ENCODE results near the gene NPBWR2.

Gene NPBWR2, protein sequence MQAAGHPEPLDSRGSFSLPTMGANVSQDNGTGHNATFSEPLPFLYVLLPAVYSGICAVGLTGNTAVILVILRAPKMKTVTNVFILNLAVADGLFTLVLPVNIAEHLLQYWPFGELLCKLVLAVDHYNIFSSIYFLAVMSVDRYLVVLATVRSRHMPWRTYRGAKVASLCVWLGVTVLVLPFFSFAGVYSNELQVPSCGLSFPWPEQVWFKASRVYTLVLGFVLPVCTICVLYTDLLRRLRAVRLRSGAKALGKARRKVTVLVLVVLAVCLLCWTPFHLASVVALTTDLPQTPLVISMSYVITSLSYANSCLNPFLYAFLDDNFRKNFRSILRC

DNA sequence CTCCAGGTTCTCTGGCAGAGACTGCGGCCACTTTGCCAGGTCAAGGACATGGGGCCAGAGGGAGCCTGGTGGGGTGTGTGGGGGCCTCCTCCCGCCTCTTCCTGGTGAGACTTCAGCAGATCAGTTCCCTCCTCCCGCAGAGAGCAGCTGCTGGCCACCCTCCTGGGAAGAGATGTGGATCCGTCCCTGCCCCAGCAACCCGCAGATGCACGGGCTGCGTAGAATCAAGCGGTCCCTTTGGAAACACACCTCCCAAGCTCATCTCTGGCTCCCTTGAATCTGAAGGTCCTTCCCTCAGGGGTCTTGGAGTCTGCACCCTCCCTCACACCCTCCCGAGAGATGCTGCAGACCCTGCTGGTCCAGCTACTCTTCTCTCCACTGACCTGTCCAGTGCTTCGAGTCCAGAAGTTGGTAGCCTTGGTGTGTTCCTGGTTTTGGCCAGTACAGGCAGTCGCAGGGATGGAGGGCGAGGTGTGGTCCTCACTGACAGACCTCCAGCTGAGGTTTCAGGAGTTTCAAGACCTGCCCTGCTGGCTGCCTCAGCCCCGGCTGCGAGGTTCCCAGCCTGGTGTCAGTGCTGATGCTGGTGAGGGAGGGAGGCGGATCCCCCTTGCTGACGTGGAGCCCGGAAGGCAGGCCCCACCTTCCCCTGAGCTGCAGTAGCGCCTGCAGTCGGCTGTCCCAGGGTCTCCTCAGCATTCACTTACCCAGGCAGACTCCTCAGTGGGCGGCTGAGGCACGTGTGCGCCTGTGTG is at the start of gene NPBWR2:
NPBWR2 (minus strand) TSS at position 585 of the 755 bp plus-strand sequence. CDS start 734 bp downstream, outside the sequence.
- DNase-seq (ENCODE audit: low read depth in 2 of 2, low spot score in 1 of 2): no peak

DNA sequence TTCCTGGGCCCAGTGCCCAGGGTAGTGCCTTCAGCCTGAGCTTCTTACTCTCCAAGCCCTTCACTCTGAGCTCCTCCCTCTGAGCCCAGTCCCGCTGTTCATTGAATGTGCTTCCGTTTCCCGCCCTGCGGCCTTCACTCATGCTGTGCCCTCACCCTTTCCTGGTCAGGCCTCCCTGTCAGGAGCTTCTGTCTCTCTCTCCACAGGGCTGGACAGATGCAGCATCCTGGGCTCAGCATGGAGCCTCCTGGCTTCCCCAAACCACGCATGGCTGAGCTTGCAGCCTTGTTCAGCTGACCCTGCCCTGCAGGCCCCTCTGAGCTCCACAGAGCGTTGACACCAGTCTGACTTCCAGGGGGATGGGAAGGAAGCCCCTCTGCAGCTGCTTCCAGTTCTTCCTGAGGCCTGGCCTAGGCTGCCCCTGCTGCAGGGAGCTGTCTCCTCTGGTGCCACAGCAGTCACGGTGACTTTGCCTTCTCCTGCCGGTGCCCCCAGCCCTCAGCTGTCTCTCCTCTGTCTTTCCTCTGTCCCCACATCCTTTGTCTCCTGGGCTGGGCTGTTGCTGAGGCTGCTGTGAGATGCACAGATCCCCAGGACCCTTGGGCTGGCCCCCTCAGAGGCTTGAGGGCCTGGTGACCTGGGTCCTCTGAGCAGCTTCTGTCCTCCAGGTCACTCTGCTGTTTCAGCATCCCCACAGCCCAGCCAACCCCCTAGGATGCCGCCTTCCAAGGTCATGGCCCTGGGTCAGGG is 48.9 kb upstream of the NPBWR2 start:
- no peak for DNase-seq (ENCODE audit: low read depth in 2 of 2, low spot score in 1 of 2)

DNA sequence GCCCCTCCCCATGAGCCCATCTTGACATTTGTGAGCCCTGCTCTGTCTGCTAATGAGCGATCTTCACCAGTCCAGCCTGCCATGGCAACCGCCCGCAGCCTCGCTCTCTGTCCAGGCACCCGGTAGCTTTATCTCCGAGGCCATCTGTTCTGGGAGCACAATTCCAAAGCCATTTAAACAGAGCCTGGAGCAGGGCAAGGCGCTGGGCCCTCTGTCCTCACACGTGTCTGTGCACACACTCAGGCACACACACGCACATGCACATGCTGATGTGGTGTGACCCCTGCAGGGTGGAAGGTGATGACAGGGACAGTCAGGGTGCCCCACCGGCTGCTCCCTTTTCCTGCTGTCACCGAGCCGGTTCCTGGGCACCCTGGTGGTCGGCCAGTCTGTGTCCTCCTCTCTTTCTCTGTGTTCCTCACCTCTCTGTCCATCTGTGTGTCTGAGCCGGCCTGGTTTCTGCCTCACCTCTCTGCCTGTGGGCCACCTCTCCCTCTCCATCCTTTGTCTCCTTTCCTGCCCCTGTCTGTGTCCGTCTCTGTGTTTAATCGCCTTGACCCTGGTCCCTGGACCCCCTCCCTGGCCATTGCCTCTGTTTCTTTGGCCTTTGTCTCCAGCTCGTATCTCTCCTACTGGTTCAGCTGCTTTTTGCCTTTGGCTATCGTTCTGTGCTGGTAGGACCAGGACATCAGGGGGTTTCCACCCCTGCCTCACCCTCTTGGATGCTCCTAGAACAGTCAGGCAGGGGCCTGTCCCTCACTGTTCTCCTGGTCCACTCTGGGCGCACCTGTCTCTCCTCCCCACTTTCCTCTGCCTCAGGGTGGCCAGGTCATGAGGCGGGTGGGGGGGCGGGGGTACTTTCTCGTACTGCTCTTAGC is 48.1 kb upstream of the NPBWR2 start:
- DNase-seq (ENCODE audit: low read depth in 2 of 2, low spot score in 1 of 2): no peak

DNA sequence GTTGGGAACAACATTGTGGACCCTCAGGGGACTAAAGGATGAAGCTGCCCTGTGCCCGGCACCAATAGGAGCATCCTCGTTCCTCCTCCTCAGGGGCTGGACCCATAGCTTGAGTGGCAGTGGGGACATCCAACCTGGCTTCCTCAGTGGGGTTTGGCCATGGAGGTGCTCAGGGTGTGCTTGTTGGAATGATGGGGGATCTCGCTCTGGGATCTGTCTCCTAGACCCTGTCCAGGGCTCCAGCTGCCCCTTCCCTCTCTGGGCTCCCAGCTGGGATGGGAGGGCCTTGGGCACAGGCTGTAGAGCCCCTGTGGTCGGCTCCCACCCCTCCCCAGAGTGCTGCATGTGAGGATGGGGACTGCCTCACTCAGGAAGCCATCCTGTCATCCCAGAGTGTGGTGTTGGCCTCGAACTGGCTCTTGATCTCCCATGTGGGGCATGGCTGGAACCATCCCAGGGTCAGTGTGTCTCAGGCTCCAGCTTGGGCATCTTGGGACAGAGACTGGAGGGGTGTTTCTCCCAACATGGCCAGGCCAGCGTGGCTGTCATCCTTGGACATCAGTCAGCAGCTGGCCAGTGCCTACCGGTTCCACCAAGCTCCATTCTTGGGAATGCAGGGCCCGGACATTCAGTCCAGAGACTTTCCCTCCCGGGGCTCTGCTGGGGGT is 47.4 kb upstream of the NPBWR2 start:
- DNase-seq (ENCODE audit: low read depth in 2 of 2, low spot score in 1 of 2): no peak

DNA sequence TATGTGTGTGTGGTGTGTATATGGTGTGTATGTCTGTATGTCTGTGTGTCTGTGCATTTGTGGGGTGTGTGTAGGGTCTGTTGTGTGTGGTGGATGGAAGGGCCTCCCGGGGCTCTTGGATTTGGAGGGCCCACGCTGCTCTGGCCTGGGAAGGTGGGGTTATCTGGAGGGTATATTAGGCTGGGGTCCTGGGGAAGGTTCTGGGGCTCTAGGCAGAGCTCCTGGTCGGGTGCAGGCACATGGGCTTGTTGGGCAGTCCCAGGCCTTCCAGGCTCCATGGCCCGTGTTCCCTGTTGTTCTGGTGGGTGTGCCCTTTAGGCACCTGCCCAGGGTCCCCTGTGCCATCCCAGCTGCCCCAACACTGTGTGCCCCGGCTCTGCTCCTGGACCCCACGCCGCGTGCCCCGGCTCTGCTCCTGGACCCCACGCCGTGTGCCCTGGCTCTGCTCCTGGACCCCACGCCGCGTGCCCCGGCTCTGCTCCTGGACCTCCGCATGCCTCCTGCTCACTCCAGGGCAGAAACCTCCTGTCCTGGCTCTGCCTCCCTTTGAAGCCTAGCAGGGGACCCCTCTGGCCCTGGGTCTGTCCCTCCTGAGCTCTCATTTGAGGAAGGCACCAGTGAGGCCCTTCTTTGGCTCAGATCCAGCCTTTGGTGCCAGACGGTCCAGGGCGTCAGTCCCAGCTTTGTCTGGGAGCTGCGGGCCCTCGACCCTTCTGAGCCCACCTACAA is 46.7 kb upstream of the NPBWR2 start:
- DNase-seq (ENCODE audit: low read depth in 2 of 2, low spot score in 1 of 2): no peak

DNA sequence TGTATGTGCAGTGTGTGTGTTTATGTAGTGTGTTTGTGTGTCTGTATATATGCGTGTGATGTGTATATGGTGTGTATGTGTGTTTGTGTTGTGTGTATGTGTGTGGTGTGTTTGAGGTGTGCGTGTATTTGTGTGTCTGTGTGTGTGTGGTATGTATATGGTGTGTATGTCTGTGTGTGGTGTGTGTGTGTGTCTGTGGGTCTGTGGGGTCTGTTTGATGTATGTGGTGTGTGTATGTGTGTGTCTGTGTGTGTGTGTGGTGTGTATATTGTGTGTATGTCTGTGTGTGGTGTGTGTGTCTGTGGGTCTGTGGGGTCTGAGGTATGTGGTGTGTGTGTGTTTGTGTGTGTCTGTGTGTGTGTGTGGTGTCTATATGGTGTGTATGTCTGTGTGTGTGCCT is 46.0 kb upstream of the NPBWR2 start:
- no peak for DNase-seq (ENCODE audit: low read depth in 2 of 2, low spot score in 1 of 2)

DNA sequence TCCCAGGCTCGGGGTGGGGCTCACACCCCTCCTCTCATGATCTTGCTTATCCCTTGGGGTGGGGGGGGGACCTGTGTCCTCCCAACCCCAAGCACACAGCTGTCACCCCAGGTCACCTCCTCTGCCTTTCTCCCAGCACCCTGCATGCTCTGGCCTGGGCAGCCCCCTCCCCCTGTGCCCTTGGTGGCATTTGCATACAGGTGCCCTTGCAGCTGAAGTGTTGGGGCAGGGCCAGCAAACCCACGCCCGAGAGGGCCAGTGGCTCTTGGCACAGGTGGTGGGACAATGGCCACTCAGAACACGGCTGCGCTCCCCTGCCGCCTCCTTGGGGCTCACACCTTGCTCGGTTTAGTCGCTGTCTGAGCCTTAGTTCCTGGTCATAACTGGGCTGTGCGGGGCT is 45.5 kb upstream of the NPBWR2 start:
- DNase-seq (ENCODE audit: low read depth in 2 of 2, low spot score in 1 of 2): no peak

DNA sequence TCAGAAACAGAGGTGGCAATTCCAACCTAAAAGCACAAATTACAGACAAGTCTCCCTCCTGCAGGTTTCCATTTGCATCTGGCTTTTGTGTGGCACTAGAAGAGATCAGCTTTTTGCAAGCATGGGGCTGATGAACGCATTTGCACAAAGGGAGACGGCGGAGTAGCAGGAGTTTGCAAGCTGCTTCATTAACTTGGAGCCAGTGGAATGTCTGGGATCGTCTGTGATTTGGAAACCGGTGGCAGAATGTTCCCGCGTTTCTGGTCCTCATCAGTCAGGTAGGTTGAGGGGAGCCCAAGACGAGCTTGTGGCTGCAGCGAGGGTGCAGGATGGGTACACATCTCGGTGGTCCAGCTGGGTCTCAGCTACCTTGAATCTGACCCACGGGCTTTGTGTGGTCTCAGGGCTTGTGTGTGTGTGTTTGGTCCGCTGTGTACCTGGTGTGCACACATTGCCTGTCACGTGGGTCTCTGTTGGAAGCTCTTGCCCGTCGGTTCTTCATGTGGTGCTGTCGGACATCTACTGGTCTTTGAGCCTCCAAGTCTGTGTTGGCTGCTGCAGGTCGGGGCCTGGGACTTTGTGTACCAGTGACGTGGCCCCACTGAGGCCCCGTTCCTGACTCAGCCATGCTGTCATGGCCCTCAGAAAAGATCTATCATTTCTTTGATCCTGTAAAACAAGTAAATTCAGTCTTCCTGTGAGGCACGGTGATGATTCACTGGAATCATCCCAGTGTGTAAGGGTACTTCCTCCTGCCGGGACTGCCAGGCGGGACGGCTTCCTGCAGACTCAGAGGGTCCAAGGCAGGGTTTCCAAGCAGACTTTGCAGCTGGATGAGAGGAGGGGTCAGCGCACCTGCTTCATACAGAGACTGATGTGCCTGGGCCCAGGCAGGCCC is 44.5 kb upstream of the NPBWR2 start:
- no peak for DNase-seq (ENCODE audit: low read depth in 2 of 2, low spot score in 1 of 2)

DNA sequence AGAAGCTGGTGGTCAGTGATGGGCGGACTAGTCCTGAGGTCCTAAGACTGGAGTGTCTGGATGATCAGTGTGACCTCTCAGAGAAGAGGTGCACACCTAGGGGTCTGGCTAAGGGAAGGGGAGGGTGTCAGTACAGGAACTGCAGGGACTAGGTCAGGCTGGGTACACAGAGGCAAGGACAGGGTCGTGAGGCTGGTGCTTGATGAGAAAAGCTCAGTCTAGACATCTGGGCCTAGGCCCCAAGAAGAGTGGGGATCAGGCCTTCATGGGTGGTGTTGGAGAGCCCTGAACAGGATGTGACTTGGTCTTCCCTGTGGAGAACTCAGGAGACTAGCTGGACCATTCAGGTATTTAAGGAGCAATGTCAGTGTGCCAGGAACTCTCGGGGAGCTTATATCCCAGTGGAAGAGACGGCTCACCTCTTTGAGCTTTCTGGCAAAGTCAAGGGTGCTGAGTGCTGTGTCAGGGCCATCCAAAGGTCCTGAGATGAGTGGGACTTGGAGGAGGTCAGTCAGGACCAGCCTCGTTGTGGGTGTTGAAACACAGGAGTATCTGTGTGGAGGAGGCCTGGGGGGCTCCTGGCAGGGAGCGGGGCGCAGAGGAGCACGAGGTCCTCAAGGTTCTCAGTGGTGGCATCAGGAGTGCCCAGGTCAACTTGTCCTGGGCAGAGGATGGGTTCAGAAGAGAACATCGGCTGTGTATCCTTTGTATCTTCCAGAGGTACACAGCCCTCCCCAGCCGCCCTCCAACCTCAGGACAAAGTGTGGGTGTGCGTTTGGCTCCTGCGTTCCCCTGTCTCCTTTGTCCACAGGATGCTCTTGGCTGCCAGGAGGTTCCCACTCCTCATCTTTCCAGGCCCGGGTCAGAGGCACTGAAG is 43.6 kb upstream of the NPBWR2 start:
- DNase-seq (ENCODE audit: low read depth in 2 of 2, low spot score in 1 of 2): no peak

DNA sequence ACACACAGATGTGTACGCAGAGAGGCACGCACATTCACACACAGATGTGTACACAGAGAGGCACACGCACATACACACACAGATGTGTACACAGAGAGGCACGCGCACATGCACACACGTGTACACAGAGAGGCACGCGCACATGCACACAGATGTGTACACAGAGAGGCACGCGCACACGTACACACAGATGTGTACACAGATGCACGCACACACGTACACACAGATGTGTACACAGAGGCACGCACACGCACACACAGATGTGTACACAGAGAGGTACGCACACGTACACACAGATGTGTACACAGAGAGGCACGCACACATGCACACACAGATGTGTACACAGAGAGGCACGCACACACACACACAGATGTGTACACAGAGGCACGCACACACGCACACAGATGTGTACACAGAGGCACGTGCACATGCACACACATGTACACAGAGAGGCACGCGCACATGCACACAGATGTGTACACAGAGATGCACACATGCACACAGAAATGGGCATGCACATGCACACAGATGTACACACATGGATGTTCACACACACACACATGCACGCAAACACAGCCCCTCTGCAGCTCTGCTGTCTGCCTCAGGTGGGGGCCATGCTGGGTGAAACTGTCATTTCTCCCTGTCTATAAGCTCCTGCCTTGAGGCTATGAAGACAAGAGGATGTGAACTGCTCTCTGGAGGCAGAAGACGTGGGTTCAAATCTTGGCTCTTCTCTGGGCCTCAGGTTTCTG is 42.6 kb upstream of the NPBWR2 start:
- DNase-seq (ENCODE audit: low read depth in 2 of 2, low spot score in 1 of 2): no peak

DNA sequence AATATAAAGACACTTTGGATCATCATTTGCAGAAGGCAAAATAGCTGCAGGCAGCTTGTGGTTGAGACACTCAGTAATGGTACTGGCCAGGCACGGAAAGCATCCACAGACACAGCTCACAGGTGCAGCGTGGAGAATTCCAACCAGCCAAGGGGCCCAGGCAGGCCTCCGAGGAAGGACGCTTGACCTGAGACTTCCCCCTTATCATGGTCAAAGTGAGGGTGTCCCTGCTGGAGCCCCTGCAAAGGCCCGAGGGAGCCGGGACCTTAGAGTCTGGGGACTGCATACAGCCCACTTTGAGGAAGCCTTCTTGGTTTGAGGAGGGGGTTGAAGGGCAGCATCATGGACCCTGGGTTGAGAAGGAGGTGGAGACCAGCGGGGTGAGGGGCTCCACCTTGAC is 41.8 kb upstream of the NPBWR2 start:
- no peak for DNase-seq (ENCODE audit: low read depth in 2 of 2, low spot score in 1 of 2)

DNA sequence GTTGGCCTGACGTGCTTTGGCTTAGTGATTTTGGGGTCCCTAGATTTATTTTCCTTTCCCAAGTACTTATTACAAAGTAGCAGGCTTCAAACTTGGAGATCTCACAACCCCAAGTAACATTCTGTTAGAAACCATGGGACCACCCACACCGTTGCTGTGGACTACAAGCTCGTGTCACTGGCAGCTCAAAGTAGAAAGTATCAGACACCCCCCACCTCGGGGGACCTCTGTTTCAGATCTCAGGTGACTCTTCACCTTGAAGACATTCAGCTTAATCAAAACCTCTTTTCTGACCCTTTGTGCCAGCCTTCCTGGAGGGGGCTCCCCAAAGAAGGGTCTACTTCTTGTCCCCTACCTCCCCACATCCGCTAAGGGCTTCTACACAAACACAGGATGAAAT is 41.2 kb upstream of the NPBWR2 start:
- DNase-seq (ENCODE audit: low read depth in 2 of 2, low spot score in 1 of 2): no peak

DNA sequence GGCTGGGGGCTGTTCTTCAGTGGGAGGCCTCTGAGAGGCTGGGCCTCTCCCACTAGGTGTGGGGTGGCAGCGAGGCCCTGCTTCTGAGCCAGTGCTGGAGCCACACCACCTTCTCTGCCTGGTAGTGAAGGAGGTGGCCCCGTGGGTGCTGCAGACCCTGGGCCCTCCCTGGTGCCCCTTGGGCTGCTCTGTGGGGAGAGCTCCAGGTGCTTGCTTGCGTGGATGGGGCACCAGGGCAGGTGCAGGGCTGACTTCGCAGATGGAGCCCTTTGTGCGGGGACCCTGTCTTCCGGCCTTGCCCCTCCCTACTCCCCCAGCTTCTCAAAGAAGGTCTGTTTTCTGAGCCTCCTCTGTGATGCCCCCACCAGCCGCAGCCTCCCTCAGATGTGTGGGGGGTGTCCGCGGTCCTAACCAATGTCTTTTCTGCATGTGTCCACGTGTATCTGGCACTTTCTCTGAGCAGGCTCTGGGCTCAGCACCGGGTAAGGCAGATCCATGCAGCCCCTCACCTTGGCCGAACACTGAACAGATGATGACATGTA is 39.6 kb upstream of the NPBWR2 start:
- no peak for DNase-seq (ENCODE audit: low read depth in 2 of 2, low spot score in 1 of 2)

DNA sequence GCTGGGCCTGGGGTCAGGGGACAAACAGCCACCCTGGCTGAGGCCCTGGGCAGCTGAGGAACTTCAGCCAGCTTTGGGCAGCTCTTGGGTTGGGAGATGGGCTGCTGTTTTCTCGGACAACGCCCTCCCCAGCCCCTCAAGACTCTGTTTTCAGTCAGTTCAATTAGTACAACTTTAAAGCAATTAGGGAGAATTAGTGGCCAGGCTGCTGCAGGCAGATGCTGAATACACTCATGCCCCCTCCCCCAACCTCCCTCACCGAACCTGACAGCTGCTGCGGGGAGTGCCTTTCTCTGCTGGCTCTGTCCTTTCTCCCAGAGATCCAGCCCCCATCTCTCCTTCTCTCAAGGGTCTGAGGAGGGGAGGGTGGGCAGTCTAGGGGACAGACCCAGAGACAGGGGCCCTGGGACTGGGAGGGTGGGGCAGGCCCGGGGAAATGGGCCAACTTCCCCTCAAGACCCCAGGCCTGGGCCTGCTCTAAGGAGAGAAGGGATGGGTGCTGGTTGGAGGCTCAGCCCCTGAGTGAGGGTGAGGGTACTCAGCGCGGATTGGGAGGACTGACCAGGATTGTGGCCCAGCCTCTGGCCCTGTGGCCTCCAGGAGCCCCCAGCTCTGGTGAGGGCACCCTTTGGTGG is 39.1 kb upstream of the NPBWR2 start:
- no peak for DNase-seq (ENCODE audit: low read depth in 2 of 2, low spot score in 1 of 2)

DNA sequence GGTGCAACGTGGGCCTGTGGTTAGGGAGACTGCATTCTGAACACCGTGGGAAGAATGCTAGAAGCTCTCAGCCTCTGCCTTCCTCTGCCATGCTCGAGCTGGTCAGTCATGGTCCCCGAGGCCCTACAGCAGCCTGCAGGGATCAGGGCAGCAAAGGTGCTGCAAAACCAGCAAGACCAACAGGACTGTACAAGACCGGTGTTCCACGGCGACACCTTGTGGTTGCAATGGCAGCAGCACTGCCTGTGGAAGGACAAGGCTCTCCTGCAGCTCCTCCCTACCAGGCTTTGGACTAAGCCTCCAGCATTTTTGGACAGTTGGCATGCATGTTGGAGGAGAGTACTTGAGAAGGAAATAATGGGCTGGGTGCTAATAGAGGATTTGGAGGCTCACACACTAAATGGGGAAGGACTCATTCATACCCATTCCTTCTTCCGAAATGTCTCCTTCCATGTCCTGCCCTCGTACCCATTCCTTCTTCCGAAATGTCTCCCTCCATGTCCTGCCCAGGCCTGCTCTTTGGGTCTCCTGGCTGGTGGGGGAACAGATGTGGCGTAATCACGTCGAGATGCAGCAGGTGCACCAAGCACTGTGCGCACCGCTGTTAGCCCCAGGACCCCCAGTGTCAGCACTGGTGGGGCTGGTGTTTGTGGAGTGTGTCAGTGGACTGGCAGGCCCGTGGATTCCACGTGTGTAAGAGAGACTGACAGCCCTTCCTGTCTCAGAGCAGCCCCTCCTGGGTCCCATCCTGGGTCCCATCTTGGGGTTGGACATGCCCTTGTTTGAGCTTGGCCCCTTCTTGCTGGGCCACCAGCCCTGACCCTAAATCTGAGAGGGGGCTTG is 38.3 kb upstream of the NPBWR2 start:
- no peak for DNase-seq (ENCODE audit: low read depth in 2 of 2, low spot score in 1 of 2)
